GM21717 (cell line): ENCODE measurements around the gene PIK3R2.

Experiments used
- ATAC-seq: cut with Tn5 transposase; IDR thresholded peaks from one replicate; pipeline ENCODE4 v1.9.1; 2021; ENCODE audit warnings: mild to moderate bottlenecking, moderate library complexity; ENCODE audit not compliant: unreplicated experiment

The PIK3R2 gene

DNA sequence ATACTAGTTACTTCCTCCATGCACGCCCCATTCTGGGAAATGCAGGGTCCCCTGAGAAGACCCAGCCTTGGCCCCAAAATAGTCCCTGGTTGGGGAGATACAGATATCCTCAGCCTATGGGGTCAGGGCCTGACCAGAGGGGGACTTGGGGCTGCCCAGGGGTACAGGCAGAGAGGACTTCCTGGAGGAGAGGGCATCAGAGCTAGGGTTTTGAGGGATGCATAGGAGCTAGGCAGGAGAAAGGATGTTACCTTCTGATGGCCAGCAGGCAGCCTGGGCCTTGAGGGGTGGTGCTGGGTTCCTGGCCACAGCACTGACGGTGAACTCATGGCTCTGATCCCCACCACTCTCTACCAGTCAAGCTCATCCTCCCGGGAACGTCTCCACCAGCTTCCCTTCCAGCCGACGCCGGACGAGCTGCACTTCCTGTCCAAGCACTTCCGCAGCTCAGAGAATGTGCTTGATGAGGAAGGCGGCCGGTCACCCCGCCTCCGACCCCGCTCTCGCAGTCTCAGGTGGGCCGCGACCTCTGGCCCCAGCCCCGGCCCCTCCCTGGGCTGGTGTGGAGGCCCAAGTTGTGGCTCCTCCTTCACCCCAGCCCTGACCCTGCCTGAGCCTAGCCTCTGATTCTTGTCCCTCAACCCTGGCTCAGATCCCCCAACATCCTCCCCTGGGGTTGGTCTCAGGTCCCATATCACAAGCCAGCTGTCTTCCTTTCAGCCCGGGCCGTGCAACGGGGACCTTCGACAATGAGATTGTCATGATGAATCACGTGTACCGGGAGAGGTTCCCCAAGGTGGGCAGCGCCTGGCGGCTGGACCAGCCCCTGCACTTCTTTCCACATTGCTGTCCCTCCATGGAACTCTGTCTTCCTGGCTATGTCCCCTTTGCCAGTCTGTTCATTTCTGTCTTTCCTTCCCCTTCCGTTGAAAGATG, 29.8 kb upstream of the PIK3R2 start:
- ATAC-seq, result no peak

DNA sequence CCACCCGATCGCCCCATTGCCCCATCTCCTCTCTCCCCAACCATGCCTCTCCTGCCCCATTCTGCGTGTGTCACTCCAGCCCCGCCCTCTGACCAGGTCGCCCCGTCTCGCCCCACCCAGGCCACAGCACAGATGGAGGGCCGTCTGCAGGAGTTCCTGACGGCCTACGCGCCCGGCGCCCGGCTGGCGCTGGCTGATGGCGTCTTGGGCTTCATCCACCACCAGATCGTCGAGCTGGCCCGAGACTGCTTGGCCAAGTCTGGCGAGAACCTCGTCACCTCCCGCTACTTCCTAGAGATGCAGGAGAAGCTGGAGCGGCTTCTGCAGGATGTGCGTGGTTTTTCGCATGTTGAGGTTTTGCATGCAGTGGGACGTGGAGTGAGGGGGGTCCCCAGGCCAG, 29.1 kb upstream of the PIK3R2 start:
- ATAC-seq, result no peak

DNA sequence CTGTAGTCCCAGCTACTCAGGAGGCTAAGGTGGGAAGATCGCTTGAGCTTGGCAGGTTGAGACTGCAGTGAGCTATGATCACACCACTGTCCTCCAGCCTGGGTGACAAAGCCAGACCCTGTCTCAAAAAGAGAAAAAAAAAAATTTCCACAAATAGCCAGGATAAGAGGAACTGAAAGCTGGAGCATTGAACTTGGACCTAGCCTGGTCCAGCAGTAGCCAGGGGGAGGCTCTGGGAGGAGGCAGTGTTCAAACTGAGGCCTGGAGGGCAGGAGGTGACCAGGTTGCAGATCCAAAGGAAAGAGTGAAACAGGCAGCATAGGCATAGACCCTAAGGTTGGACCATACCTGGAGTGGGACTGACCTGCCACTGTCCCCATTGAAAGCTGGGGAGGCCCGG, 26.9 kb upstream of the PIK3R2 start:
- no peak for ATAC-seq

DNA sequence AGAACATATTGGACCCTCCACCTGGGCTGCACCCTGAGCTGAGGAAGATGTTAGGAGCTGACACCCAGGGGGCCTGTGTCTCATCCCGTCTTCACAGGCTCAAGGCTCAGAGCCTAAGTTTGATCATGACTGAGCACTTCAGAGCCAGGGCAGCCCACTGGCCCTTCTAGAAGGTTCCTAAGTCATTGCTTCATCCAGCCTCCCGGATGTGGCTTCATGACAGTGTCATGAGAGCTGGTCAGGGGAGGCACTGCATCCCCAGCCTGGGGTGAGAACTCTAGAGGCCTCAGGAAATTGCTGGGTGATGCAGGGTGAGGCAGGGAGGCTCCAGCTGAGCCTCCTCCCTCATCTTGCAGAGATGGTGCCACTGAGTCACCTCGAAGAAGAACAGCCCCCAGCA, 24.9 kb upstream of the PIK3R2 start:
- no peak for ATAC-seq

DNA sequence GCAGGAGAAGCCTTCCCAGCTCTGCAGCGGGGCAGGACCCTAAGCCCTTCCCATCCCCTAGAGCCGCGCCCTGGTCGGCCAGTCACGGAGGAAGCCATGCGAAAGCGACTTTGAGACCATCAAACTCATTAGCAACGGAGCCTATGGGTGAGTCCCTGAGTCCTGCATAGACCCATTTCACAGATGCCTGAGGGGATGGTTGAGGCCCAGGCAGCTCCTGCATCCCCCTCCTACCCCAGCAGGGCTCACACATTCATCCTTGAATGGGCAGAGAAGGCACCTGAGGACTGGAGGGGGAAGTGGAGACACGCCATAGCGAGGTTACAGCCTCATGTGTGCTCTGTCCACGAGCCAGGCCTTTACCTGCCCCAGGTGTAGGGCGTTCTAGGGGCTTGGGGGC, 24.2 kb upstream of the PIK3R2 start:
- no peak for ATAC-seq

DNA sequence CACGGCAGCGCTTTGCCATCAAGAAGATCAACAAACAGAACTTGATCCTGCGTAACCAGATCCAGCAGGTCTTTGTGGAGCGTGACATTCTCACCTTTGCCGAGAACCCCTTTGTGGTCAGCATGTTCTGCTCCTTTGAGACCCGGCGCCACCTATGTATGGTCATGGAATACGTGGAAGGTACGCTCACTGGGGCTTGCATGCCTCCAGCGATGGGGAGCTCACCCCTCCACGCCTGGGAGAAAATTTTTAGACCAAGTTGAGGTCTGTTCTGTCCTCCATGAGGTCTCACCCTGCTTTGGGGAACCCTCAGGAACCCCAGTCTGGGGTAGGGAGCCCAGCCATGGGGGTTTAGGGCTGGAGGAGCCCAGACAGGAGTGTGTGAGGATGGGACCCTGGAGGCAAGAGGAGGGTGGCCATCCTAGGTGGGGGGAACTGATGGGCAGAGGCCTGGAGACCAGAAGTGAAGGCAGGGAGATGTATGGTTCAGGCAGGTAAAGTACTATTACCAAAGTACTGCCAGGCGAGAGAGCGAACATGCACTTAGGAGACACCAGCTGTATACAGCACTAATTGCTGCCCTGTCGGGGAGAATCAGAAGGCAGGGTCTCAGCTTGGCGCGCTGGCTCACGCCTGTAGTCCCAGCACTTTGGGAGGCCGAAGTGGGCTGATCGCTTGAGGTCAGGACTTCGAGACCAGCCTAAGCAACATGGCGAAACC, 22.3 kb upstream of the PIK3R2 start:
- ATAC-seq, result no peak

DNA sequence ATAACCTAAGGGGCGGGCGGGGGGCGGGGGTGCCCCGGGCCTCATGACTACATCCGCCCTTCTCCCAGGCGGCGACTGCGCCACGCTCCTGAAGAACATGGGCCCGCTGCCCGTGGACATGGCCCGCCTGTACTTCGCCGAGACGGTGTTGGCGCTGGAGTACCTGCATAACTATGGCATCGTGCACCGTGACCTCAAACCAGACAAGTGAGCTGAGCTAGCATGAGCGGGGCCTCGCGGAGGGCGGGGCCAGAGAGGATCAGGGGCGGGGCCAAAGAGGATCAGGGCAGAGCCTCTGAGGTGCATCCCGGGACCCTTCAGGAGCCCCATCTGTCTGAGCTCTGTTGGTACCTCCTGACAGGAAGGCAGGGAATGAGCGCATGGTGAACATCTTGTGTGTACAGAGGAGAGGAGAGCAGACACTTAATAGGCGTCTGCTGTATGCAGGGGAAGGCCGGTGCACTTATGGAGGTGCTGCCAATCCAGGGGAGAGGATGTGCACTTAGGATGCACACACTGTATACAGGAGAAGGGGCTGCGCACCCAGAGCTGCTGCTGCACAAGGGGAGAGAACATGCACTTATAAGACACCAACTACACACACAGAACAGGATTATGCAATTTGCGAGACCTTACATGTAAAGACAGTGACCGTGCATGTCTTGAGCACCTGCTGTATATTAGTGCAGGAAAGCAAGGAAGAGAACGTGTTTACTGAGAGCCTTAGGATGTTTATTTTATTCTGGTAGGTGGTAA, 20.9 kb upstream of the PIK3R2 start:
- ATAC-seq, result no peak

DNA sequence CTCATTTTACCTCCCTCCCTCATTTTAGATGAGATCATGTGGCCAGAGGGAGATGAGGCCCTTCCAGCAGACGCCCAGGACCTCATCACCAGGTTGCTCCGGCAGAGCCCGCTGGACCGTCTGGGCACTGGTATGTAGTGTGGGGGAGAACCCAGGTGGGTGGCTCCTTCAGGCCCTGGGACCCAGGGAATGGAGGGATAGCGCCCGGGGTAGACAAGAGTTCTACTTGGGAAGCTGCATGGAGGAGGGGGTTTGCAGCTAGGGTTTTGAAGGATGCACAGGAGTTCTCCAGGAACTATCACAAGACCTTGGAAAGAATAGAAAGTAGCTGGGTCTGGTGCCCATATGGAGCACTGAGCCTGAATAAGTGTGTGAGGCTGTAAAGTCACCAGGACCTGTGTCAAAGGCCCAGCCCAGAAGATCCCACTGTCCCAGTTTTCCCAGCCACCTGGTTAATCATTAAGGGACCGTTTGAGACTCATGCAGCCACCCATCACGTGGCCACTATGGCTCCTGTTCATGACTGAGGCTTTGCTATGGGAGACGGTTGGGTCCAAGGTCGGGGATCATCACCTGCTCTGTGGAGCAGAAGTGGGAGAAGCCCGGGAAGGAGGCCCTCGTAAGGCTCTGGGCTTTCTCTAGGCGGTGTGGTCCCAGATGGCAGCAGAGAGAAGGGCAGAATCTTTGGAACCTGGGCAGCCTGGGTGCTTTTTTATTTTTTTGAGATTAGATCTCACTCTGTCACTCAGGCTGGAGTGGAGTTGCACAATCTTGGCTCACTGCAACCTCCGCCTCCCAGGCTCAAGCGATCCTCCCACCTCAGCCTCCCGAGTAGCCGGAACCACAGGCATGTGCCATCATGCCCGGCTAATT, 17.0 kb upstream of the PIK3R2 start:
- no peak for ATAC-seq

DNA sequence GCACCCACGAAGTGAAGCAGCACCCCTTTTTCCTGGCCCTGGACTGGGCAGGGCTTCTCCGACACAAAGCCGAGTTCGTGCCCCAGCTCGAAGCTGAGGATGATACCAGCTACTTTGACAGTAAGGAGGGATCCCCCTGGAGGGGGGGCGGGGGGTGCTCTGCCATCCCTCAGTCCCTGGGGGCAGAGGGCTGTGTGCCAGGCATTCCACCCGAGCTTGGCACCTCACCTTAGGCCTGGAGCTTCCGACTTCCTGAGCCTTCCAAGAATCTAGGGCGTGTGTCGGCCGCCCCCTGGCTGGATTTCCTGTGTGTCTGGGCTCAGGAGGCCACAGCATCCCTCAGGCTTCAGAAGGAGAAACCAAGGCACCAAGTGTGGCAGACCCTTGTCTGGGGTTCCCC, 15.7 kb upstream of the PIK3R2 start:
- no peak for ATAC-seq

- no peak for ATAC-seq
These were observed 15.2 kb upstream of the PIK3R2 start for GRCh38 chr19:18137657-18138339.

- ATAC-seq, result no peak
These were observed 12.5 kb upstream of the PIK3R2 start for GRCh38 chr19:18140473-18140872.

DNA sequence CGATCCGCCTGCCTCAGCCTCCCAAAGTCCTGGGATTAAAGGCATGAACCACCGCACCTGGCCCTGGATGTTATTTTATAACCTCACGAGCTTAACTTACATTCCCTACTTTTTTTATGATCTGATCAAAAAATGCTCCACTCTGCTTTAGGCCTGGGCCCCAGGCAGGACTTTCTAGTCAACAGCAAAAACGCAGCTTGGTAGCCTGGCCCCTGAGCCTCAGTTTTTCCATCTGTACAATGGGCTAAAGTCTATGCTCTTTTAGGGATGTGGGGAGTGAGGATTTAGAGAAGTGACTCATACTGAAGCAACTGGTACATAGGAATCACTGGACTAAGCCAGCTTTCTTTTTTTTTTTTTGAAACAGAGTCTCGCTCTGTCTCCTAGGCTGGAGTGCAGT, 11.9 kb upstream of the PIK3R2 start:
- ATAC-seq, result no peak

- no peak for ATAC-seq
These were observed 9.1 kb upstream of the PIK3R2 start for GRCh38 chr19:18143902-18144301.

DNA sequence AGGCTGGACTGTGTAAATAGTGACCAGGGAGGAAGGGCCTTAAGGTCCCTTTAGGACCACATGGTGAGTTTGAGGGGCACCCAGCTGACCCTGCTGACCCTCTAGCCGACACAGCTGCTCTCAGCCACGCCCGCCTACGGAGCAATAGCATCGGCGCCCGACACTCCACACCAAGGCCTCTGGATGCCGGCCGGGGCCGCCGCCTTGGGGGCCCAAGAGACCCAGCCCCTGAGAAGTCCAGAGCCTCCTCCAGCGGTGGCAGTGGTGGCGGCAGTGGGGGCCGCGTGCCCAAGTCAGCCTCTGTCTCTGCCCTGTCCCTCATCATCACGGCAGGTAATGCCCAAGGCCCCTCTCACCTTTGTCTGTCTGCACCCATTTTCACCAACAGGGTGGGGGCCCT, 8.6 kb upstream of the PIK3R2 start:
- no peak for ATAC-seq

- no peak for ATAC-seq
These were observed 8.1 kb upstream of the PIK3R2 start for GRCh38 chr19:18144906-18145305.

- no peak for ATAC-seq
These were observed 7.5 kb upstream of the PIK3R2 start for GRCh38 chr19:18145391-18145999.

DNA sequence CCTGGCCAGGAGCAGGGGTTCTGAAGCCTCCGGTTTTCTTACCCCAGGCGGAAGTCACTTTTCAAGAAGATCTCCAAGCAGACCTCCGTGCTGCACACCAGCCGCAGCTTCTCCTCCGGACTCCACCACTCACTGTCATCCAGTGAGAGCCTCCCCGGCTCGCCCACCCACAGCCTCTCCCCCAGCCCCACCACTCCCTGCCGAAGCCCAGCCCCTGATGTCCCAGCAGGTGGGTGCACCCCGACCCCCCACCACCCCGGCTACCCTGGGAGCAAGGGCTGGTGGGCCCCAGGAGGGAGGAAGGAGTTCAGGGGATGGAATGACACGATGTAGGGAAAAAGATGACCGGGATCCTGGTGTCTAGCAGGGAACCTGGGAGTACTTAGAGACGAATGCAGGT, 5.6 kb upstream of the PIK3R2 start:
- no peak for ATAC-seq

DNA sequence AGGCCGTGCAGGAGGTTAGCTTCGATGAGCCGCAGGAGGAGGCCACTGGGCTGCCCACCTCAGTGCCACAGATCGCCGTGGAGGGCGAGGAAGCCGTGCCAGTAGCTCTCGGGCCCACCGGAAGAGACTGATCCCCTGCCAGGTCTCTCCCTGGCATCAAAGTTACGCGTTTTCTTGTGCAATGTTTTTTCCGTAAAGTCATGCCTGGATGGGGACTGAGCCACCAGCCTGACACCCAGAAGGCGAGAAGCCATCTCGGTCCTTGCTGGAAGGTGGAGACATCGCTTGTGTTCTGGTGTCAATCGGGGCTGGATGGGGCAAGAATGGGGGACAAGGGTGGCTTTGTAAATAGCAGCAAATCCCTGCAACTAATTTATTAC, 3.4 kb upstream of the PIK3R2 start:
- no peak for ATAC-seq

GRCh38 chr19:18150776-18151624, 2.0 kb upstream of the PIK3R2 start:
- no peak for ATAC-seq
